PC-9 (cell line): ENCODE results near the gene RNF40. TPM values are rescaled to one million over a fixed set of nuclear protein-coding genes. Genes with fewer than 3 reads are reported as not detected.
A peak's percentile ranks its signal among the peaks of the same experiment; 100 is the strongest.

Source experiments
- BruUV-seq: library from RNA; stranded (reverse); fragments of 400-500 nt; replicated peaks from 2 replicates; lab custom pipeline; 2021; lab: Mats Ljungman, UMichigan
- CTCF ChIA-PET: fragments of 300-600 bp; sonication (Branson Sonifier 250); formaldehyde crosslinking; loops from one replicate; lab custom pipeline; 2022; ENCODE audit warnings: antibody characterized with exemption; lab: Charles Lee
- POLR2A ChIA-PET: fragments of 300-600 bp; sonication (Branson Sonifier 250); formaldehyde crosslinking; loops from one replicate; lab custom pipeline; 2022; ENCODE audit warnings: antibody characterized with exemption; ENCODE audit not compliant: unreplicated experiment; lab: Charles Lee
- DNase-seq, 2 experiments: peaks; one replicate each; pipeline versions ENCODE4 v3.0.0 to v3.0.0-alpha.2; 2015 to 2022; ENCODE audit warnings: mixed read lengths in 1 of 2
- H2AFZ ChIP-seq: fragments of 200-600 bp; sonication (generic); 2 replicates; pipeline ENCODE4 v1.8.1; 2017; ENCODE audit warnings: antibody characterized with exemption
- H3F3A ChIP-seq: fragments of 200-600 bp; sonication (generic); 2 replicates; pipeline ENCODE4 v1.8.1; 2017; ENCODE audit warnings: antibody characterized with exemption, mild to moderate bottlenecking, low read depth; ENCODE audit not compliant: insufficient read depth
- H3K27ac ChIP-seq: fragments of 200-600 bp; sonication (generic); 2 replicates; pipeline ENCODE4 v1.6.1; 2016; ENCODE audit warnings: mixed run types
- H3K27me3 ChIP-seq: fragments of 200-600 bp; sonication (generic); 2 replicates; pipeline ENCODE4 v1.6.1; 2016; ENCODE audit warnings: low read depth, mixed run types; ENCODE audit not compliant: insufficient read depth
- H3K36me3 ChIP-seq: fragments of 200-600 bp; sonication (generic); 2 replicates; pipeline ENCODE4 v1.6.1; 2016; ENCODE audit warnings: low read depth, mixed run types
- H3K4me1 ChIP-seq: fragments of 200-600 bp; sonication (generic); replicated peaks from 2 replicates; pipeline ENCODE4 v1.6.1; 2016; ENCODE audit warnings: mixed run types; ENCODE audit not compliant: insufficient read depth
- H3K4me2 ChIP-seq: fragments of 200-600 bp; sonication (generic); 2 replicates; pipeline ENCODE4 v1.6.1; 2017; ENCODE audit warnings: mixed run types
- H3K4me3 ChIP-seq: fragments of 200-600 bp; sonication (generic); 2 replicates; pipeline ENCODE4 v1.6.1; 2016; ENCODE audit warnings: mixed run types
- H3K79me2 ChIP-seq: fragments of 200-600 bp; sonication (generic); 2 replicates; pipeline ENCODE4 v1.6.1; 2017; ENCODE audit warnings: low read depth, mixed run types
- H3K9me2 ChIP-seq: fragments of 200-600 bp; sonication (generic); 2 replicates; pipeline ENCODE4 v1.8.1; 2017; ENCODE audit warnings: mild to moderate bottlenecking; ENCODE audit not compliant: insufficient read depth
- H3K9me3 ChIP-seq: fragments of 200-600 bp; sonication (generic); 2 replicates; pipeline ENCODE4 v1.8.1; 2016; ENCODE audit warnings: low read depth; ENCODE audit not compliant: insufficient read depth
- H4K20me1 ChIP-seq: fragments of 200-600 bp; sonication (generic); 2 replicates; pipeline ENCODE4 v1.8.1; 2017; ENCODE audit not compliant: insufficient read depth
- CTCF ChIP-seq: fragments of 200-600 bp; sonication (generic); conservative IDR thresholded peaks from 2 replicates; pipeline ENCODE4 v1.6.1; 2017; ENCODE audit warnings: mixed run types, antibody characterized with exemption, mild to moderate bottlenecking, moderate library complexity
- EZH2 ChIP-seq: fragments of 200-600 bp; sonication (generic); IDR thresholded peaks from 2 replicates; pipeline ENCODE4 v1.8.0; 2017; ENCODE audit warnings: antibody characterized with exemption, low read depth
- intact Hi-C: fragments of 100-400 bp; cut with micrococcal nuclease; formaldehyde crosslinking; loops from one replicate; pipeline ENCODE4 v1.10.0; 2022; ENCODE audit not compliant: unreplicated experiment
- total RNA-seq: library from RNA; stranded (reverse); gene quantifications from 2 replicates; pipeline ENCODE4 v1.2.3, GENCODE V29; 2021

RNF40 gene
- total RNA-seq, 1 experiment from 2014 or later, result 178 TPM

- H3K27me3 ChIP-seq, result no peaks in the 10 kb centered on the region
- H3K9me2 ChIP-seq, result no peaks in the 10 kb centered on the region
- 0 out of 2 replicates have a peak, but pooled peaks cover 25% of the 10 kb centered on the region for H4K20me1 ChIP-seq
- ChIA-PET CTCF (interaction anchor here (0.5 kb wide), 1 partner anchor 67 kb away, joined by 3 read pairs; no protein-coding TSS in a partner anchor), POLR2A (interaction anchor here (0.5 to 0.7 kb wide), 4 partner anchors 10 to 525 kb away, joined by 3 to 11 read pairs (median 7); no protein-coding TSS in a partner anchor)
- peak overlapping the region; percentile 99 for H3K4me2 ChIP-seq
- H3K79me2 ChIP-seq, result peaks cover 26% of the 10 kb centered on the region
- H3K36me3 ChIP-seq, result peaks cover 32% of the 10 kb centered on the region
- H3K27ac ChIP-seq, result peak overlapping the region; percentile 96
- no peak overlapping the region for H2AFZ ChIP-seq
- TF ChIP-seq EZH2, result no peak
- intact Hi-C loops, result loop anchor here (1.0 to 5.0 kb wide), 5 partner anchors 36 to 153 kb away; partner anchors contain the start of genes BCL7C and FBRS
- no peaks in the 10 kb centered on the region for H3K9me3 ChIP-seq
- H3K4me1 ChIP-seq, result peaks cover 33% of the 10 kb centered on the region
- peak; percentile 95 to 100 for DNase-seq
- peak overlapping the region; percentile 68 for H3K4me3 ChIP-seq
- peaks cover 84% of the 10 kb centered on the region for H3F3A ChIP-seq
- no TSS peak for BruUV-seq
Observed at GRCh38 chr16:30741461-30741914, 20.6 kb upstream of the RNF40 start.

- Histone ChIP-seq H3K79me2 (peaks cover 26% of the 10 kb centered on the region), H2AFZ (no peak overlapping the region), H3K9me2 (no peaks in the 10 kb centered on the region), H3K4me3 (no peak overlapping the region), H3K4me1 (peaks cover 46% of the 10 kb centered on the region), H3F3A (peaks cover 82% of the 10 kb centered on the region), H3K9me3 (no peaks in the 10 kb centered on the region), H3K27me3 (no peaks in the 10 kb centered on the region), H3K36me3 (peaks cover 32% of the 10 kb centered on the region), H4K20me1 (0 out of 2 replicates have a peak, but pooled peaks cover 25% of the 10 kb centered on the region), H3K27ac (no peak overlapping the region), H3K4me2 (no peak overlapping the region)
- no TSS peak for BruUV-seq
- DNase-seq, result no peak
- POLR2A ChIA-PET, result interaction anchor here (1.0 kb wide), 1 partner anchor 33 kb away, joined by 4 read pairs; no protein-coding TSS in a partner anchor
- no peak for TF ChIP-seq EZH2
- no peak for TF ChIP-seq CTCF
- CTCF ChIA-PET, result no interaction called here
- intact Hi-C loops, result loop anchor here (5.0 kb wide), 1 partner anchor 34 kb away; no protein-coding TSS in a partner anchor
Observed at GRCh38 chr16:30743716-30744115, 18.4 kb upstream of the RNF40 start.

DNA sequence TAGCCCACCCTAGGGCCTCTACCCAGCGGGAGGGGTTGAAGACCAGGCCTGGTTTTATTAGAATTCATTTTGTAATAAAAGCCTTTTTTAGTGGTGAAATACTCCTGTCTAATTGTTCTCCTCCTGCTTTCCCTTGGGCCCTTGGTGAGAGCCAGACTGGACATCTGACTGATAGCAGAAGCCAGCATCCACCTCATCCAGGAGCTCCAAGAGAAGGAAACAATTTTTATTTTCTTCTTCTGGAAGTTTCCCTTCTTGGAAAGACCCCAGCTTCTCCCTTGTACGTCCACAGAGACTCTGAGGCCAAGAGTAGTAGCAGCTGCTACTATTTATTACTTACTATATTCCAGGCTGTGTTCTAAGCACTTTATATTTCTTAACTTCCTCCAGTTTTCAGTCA is 17.9 kb upstream of the RNF40 start:
- Histone ChIP-seq H3K4me2 (no peak overlapping the region), H3K4me3 (no peak overlapping the region), H3K4me1 (peaks cover 42% of the 10 kb centered on the region), H3K9me2 (no peaks in the 10 kb centered on the region), H3F3A (peaks cover 77% of the 10 kb centered on the region), H3K27me3 (no peaks in the 10 kb centered on the region), H3K36me3 (peaks cover 32% of the 10 kb centered on the region), H4K20me1 (0 out of 2 replicates have a peak, but pooled peaks cover 22% of the 10 kb centered on the region), H2AFZ (no peak overlapping the region), H3K27ac (no peak overlapping the region), H3K9me3 (no peaks in the 10 kb centered on the region), H3K79me2 (peaks cover 27% of the 10 kb centered on the region)
- no peak for DNase-seq
- intact Hi-C loops, result loop anchor here (5.0 kb wide), 1 partner anchor 33 kb away; no protein-coding TSS in a partner anchor
- TF ChIP-seq CTCF (no peak), EZH2 (no peak)
- CTCF ChIA-PET, result no interaction called here
- no TSS peak for BruUV-seq
- POLR2A ChIA-PET, result interaction anchor here (1.0 kb wide), 1 partner anchor 33 kb away, joined by 4 read pairs; no protein-coding TSS in a partner anchor
